RWPE1 (cell line): ENCODE measurements around the gene FRMD4A.
"Not testable (repeated sequence)": the region's sequence is repeated elsewhere in the genome, so short reads cannot be mapped to it uniquely, and the experiment has no call there.

Experiments
- CTCF ChIA-PET: fragments of 350-600 bp; sonication (Branson Sonifier 250); formaldehyde crosslinking; extraction: SDS; loops from one replicate; lab custom pipeline; 2021; lab: Yijun Ruan, JAX
- POLR2A ChIA-PET: fragments of 400-600 bp; formaldehyde crosslinking; extraction: SDS; loops from one replicate; lab custom pipeline; 2020; ENCODE audit warnings: antibody characterized with exemption; ENCODE audit not compliant: low non-redundant PET; lab: Yijun Ruan, JAX
- DNase-seq: peaks from one replicate; pipeline ENCODE4 v3.0.0; 2012; ENCODE audit warnings: low spot score
- H3K27ac ChIP-seq: fragments of 450-650 bp; 2 replicates; pipeline ENCODE4 v1.5.1; 2017
- TF ChIP-seq, protein P1 (sequence below): fragments of 450-650 bp; conservative IDR thresholded peaks from 2 replicates; pipeline ENCODE4 v1.5.1; 2017; ENCODE audit warnings: low read depth, mild to moderate bottlenecking

Gene FRMD4A

DNA sequence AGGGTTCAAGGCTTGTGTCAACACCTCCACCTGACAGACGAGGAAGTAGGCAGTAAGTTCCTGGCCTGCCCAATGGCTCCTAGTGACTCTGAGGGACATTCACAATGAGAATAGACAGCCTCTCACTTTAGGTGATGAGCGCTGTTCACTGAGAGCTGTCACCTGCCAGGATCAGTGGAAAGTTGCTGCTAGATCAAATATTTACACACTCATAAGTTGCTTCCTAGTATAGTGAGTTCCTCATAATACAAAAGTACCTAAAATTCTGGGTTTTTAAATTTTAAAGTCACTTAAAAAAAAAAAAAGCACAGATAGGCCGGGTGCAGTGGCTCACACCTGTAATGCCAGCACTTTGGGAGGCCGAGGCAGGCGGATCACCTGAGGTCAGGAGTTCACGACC is 423.2 kb downstream of the FRMD4A start:
- TF ChIP-seq, protein P1, sequence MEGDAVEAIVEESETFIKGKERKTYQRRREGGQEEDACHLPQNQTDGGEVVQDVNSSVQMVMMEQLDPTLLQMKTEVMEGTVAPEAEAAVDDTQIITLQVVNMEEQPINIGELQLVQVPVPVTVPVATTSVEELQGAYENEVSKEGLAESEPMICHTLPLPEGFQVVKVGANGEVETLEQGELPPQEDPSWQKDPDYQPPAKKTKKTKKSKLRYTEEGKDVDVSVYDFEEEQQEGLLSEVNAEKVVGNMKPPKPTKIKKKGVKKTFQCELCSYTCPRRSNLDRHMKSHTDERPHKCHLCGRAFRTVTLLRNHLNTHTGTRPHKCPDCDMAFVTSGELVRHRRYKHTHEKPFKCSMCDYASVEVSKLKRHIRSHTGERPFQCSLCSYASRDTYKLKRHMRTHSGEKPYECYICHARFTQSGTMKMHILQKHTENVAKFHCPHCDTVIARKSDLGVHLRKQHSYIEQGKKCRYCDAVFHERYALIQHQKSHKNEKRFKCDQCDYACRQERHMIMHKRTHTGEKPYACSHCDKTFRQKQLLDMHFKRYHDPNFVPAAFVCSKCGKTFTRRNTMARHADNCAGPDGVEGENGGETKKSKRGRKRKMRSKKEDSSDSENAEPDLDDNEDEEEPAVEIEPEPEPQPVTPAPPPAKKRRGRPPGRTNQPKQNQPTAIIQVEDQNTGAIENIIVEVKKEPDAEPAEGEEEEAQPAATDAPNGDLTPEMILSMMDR = no peak
- POLR2A ChIA-PET = no interaction called here
- CTCF ChIA-PET = no interaction called here
- DNase-seq = no peak
- no peak overlapping the region for H3K27ac ChIP-seq

DNA sequence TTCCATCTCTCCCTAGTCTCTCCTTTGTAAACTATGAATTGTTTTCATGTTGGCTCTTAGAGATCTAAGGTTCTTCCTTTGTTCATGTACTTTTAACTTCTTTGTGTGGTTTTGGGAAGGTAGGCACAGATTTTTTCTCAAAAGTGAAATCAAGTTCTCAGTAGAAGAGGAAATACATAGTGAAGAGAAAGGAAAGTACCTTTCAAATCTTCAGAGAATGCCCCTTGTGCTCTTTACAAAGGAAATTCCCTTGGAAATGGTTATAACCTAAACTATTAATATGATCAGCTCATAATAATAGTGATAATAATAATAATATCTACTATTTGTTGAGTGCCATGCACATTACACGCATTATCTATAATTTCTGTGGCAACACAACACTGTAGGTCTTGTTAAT is 425.4 kb downstream of the FRMD4A start:
- ChIA-PET CTCF (no interaction called here), POLR2A (no interaction called here)
- TF ChIP-seq, protein P1 = no peak
- no peak for DNase-seq
- no peak overlapping the region for H3K27ac ChIP-seq

GRCh38 chr10:13904064-13904463 is 426.7 kb downstream of the FRMD4A start:
- TF ChIP-seq, protein P1 = no peak
- ChIA-PET POLR2A (no interaction called here), CTCF (no interaction called here)
- H3K27ac ChIP-seq = no peak overlapping the region
- no peak for DNase-seq

DNA sequence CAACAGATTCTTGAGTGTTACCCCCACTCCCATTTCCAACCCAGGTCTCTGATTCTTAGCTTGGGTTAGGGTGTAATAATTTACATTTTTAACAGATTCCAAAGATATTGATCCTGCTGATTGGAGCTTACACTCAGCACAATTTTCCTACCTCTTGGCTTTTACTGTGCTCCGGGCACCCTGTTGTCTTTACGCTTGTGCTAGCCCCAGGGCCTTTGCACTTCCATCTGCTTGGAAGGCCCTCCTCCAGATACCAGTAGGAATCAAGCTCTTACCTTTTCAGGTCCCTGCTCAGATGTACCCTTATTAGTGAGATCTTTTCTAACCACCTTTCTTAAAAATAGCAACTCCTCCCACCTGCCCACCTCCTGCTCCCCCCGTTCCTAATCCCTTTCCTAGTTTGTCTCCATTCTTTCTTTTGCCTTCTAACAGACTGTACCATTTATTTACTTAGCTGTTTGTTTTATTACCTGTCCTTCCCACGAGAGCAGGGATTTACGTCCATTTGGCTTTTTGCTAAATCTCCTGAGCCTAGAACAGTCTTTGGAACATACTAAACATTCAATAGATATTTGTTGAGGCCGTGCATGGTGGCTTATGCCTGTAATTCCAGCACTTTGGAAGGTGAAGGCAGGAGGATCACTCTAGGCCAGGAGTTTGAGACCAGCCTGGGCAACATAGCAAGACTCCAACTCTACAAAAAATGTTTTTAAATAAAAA is 427.7 kb downstream of the FRMD4A start:
- TF ChIP-seq, protein P1 = no peak
- CTCF ChIA-PET = no interaction called here
- POLR2A ChIA-PET = interaction anchor here (0.7 kb wide), 1 partner anchor 17 kb away, joined by 3 read pairs; no protein-coding TSS in a partner anchor
- DNase-seq = no peak
- no peak overlapping the region for H3K27ac ChIP-seq

GRCh38 chr10:13899941-13900340 is 430.8 kb downstream of the FRMD4A start:
- ChIA-PET POLR2A (no interaction called here), CTCF (no interaction called here)
- H3K27ac ChIP-seq = no peak overlapping the region
- TF ChIP-seq, protein P1 = no peak
- DNase-seq = no peak

GRCh38 chr10:13896146-13896545 is 434.6 kb downstream of the FRMD4A start:
- CTCF ChIA-PET = not testable (repeated sequence)

GRCh38 chr10:13894412-13895093 is 436.2 kb downstream of the FRMD4A start:
- no peak for DNase-seq
- ChIA-PET POLR2A (interaction anchor here (0.6 kb wide), 1 partner anchor 43 kb away, joined by 3 read pairs; no protein-coding TSS in a partner anchor), CTCF (interaction anchor here (0.6 to 0.7 kb wide), 2 partner anchors 105 to 223 kb away, joined by 3 to 5 read pairs; no protein-coding TSS in a partner anchor)
- no peak overlapping the region for H3K27ac ChIP-seq
- TF ChIP-seq, protein P1 = no peak

More at GRCh38 chr10:13896146-13896545, 434.6 kb downstream of the FRMD4A start:
- POLR2A ChIA-PET, DNase-seq, H3K27ac ChIP-seq: not testable (repeated sequence)
